DOHH2 (cell line): ENCODE data around the gene RINT1.
A peak's percentile ranks its signal among the peaks of the same experiment; 100 is the strongest.
"Not testable (repeated sequence)": the region's sequence is repeated elsewhere in the genome, so short reads cannot be mapped to it uniquely, and the experiment has no call there.

Experiments used
- H3F3A ChIP-seq: fragments of 200-600 bp; sonication (generic), shearing (Covaris generic); 2 replicates; pipeline ENCODE4 v1.6.0; 2016; ENCODE audit warnings: antibody characterized with exemption, mild to moderate bottlenecking; ENCODE audit not compliant: control insufficient read depth, insufficient read depth
- H3K27ac ChIP-seq: fragments of 200-600 bp; sonication (generic); 2 replicates; pipeline ENCODE4 v1.5.1; 2014; ENCODE audit warnings: low read depth, mild to moderate bottlenecking, low read length, moderate library complexity
- H3K27me3 ChIP-seq: fragments of 200-600 bp; sonication (generic); 2 replicates; pipeline ENCODE4 v1.6.1; 2014; ENCODE audit warnings: mild to moderate bottlenecking, low read length, mixed read lengths; ENCODE audit not compliant: control insufficient read depth
- H3K36me3 ChIP-seq: fragments of 200-600 bp; sonication (generic); 2 replicates; pipeline ENCODE4 v1.6.1; 2014; ENCODE audit warnings: mild to moderate bottlenecking, low read length, moderate library complexity, mixed read lengths; ENCODE audit not compliant: control insufficient read depth
- H3K4me1 ChIP-seq: fragments of 200-600 bp; sonication (generic); 2 replicates; pipeline ENCODE4 v1.6.1; 2014; ENCODE audit warnings: mild to moderate bottlenecking, low read length, mixed read lengths; ENCODE audit not compliant: control insufficient read depth
- H3K4me2 ChIP-seq: fragments of 200-600 bp; sonication (generic); 2 replicates; pipeline ENCODE4 v1.6.0; 2014; ENCODE audit warnings: mild to moderate bottlenecking, low read length, moderate library complexity
- H3K4me3 ChIP-seq: fragments of 200-600 bp; sonication (generic); 2 replicates; pipeline ENCODE4 v1.5.1; 2014; ENCODE audit warnings: mild to moderate bottlenecking, low read length, mixed read lengths
- H3K79me2 ChIP-seq: fragments of 200-600 bp; sonication (generic); 2 replicates; pipeline ENCODE4 v1.6.1; 2014; ENCODE audit warnings: mild to moderate bottlenecking, low read length, mixed read lengths; ENCODE audit not compliant: control insufficient read depth
- H3K9me2 ChIP-seq: fragments of 200-600 bp; sonication (generic); replicated peaks from 2 replicates; pipeline ENCODE4 v1.6.1; 2014; ENCODE audit warnings: mild to moderate bottlenecking, low read length, mixed read lengths; ENCODE audit not compliant: control insufficient read depth
- H3K9me3 ChIP-seq: fragments of 200-600 bp; sonication (generic); 2 replicates; pipeline ENCODE4 v1.6.1; 2014; ENCODE audit warnings: antibody characterized with exemption, low read length, mixed read lengths; ENCODE audit not compliant: control insufficient read depth, insufficient read depth
- H4K20me1 ChIP-seq: fragments of 200-600 bp; sonication (generic); 2 replicates; pipeline ENCODE4 v1.6.0; 2014; ENCODE audit warnings: low read depth, mild to moderate bottlenecking, antibody characterized with exemption, low read length, moderate library complexity; ENCODE audit not compliant: control insufficient read depth, insufficient read depth
- EZH2phosphoT487 ChIP-seq: fragments of 200-600 bp; sonication (generic); IDR thresholded peaks from 2 replicates; pipeline ENCODE4 v1.6.1; 2017; ENCODE audit warnings: borderline replicate concordance, mild to moderate bottlenecking, antibody characterized with exemption, low read length, moderate library complexity, mixed read lengths
- TF ChIP-seq, protein P1 (sequence below): fragments of 200-600 bp; sonication (generic); IDR thresholded peaks from one replicate; pipeline ENCODE4 v1.5.1; 2014; ENCODE audit warnings: antibody characterized with exemption, mild to moderate bottlenecking, low read depth, low read length; ENCODE audit not compliant: poor library complexity, severe bottlenecking

The RINT1 gene

DNA sequence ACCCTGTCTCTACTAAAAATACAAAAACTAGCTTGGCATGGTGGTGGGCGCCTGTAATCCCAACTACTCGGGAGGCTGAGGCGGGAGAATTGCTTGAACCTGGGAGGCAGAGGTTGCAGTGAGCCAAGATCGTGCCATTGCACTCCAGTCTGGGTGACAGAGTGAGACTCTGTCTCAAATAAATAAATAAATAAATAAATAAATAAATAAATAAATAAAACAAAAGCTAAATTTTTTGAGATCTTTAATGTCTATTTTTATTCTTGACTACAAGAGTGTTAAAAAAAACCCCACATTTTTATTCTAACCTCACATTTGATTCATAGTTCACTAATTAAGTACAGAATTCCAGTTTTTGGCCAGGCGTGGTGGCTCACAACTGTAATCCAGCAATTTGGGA lies 4.3 kb upstream of the RINT1 start:
- H3K27me3 ChIP-seq, H3K27ac ChIP-seq, H3K36me3 ChIP-seq, H3K9me2 ChIP-seq, H3K9me3 ChIP-seq, H4K20me1 ChIP-seq, H3K4me3 ChIP-seq, H3K4me2 ChIP-seq, H3F3A ChIP-seq: not testable (repeated sequence)
- H3K79me2 ChIP-seq: peaks cover 10% of the 10 kb centered on the region
- H3K4me1 ChIP-seq: peaks cover 18% of the 10 kb centered on the region

DNA sequence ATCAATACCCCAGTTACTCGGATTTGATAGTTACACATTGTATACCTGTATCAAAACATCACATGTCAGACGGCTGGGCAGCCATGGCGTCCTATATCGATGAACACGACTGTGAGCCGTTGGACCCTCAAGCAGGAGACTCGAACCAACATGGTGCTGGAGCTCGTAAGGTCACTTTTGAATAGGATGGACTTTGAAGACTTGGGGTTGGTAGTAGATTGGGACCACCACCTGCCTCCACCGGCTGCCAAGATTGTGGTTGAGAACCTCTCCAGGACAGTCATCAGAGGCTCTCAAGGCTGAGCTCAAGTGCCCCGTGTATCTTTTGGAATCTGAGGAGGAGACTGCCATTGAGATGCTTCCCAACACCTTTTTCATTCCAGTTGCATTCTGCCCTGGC lies 1.9 kb upstream of the RINT1 start:
- H3K9me2 ChIP-seq: no peaks in the 10 kb centered on the region
- no peak overlapping the region for H3K4me2 ChIP-seq
- H3K4me1 ChIP-seq: peaks cover 21% of the 10 kb centered on the region
- H3K36me3 ChIP-seq: peaks cover 30% of the 10 kb centered on the region
- no peaks in the 10 kb centered on the region for H3K27me3 ChIP-seq
- peaks cover 34% of the 10 kb centered on the region for H3K79me2 ChIP-seq
- no peak overlapping the region for H3K27ac ChIP-seq
- peaks cover 6% of the 10 kb centered on the region; the same call in 1 of the 2 replicates for H4K20me1 ChIP-seq
- no peak overlapping the region for H3K4me3 ChIP-seq
- no peaks in the 10 kb centered on the region for H3K9me3 ChIP-seq
- TF ChIP-seq EZH2phosphoT487: no peak
- TF ChIP-seq, protein P1, sequence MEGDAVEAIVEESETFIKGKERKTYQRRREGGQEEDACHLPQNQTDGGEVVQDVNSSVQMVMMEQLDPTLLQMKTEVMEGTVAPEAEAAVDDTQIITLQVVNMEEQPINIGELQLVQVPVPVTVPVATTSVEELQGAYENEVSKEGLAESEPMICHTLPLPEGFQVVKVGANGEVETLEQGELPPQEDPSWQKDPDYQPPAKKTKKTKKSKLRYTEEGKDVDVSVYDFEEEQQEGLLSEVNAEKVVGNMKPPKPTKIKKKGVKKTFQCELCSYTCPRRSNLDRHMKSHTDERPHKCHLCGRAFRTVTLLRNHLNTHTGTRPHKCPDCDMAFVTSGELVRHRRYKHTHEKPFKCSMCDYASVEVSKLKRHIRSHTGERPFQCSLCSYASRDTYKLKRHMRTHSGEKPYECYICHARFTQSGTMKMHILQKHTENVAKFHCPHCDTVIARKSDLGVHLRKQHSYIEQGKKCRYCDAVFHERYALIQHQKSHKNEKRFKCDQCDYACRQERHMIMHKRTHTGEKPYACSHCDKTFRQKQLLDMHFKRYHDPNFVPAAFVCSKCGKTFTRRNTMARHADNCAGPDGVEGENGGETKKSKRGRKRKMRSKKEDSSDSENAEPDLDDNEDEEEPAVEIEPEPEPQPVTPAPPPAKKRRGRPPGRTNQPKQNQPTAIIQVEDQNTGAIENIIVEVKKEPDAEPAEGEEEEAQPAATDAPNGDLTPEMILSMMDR: no peak
- peaks cover 7% of the 10 kb centered on the region; the same call in 1 of the 2 replicates for H3F3A ChIP-seq

DNA sequence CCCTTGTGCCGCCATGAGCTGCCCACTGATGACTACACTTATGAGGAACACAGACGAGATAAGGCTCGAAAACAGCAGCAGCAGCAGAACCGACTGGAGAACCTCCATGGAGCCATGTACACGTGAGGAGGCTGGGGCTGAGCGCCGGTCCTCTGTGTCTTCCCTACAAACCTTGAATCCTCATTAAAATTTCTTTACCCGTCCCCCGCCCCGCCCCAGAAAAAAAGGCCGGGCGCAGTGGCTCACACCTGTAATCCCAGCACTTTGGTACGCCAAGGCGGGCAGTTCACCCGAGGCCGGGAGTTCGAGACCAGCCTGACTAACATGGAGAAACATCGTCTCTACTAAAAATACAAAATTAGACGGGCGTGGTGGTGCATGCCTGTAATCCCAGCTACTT lies 1.5 kb upstream of the RINT1 start:
- H3K9me2 ChIP-seq: no peaks in the 10 kb centered on the region
- H3K27ac ChIP-seq: no peak overlapping the region
- peaks cover 19% of the 10 kb centered on the region for H3K4me1 ChIP-seq
- 0 out of 2 replicates have a peak overlapping the region, but pooled peaks have one; percentile 99 for H3K4me3 ChIP-seq
- H3K36me3 ChIP-seq: peaks cover 34% of the 10 kb centered on the region
- TF ChIP-seq, protein P1: no peak
- no peak for TF ChIP-seq EZH2phosphoT487
- H3K79me2 ChIP-seq: peaks cover 38% of the 10 kb centered on the region
- H3K4me2 ChIP-seq: peak overlapping the region; percentile 93
- no peaks in the 10 kb centered on the region for H3K27me3 ChIP-seq
- H3F3A ChIP-seq: peaks cover 7% of the 10 kb centered on the region; the same call in 1 of the 2 replicates
- H4K20me1 ChIP-seq: peaks cover 6% of the 10 kb centered on the region; the same call in 1 of the 2 replicates
- H3K9me3 ChIP-seq: no peaks in the 10 kb centered on the region

DNA sequence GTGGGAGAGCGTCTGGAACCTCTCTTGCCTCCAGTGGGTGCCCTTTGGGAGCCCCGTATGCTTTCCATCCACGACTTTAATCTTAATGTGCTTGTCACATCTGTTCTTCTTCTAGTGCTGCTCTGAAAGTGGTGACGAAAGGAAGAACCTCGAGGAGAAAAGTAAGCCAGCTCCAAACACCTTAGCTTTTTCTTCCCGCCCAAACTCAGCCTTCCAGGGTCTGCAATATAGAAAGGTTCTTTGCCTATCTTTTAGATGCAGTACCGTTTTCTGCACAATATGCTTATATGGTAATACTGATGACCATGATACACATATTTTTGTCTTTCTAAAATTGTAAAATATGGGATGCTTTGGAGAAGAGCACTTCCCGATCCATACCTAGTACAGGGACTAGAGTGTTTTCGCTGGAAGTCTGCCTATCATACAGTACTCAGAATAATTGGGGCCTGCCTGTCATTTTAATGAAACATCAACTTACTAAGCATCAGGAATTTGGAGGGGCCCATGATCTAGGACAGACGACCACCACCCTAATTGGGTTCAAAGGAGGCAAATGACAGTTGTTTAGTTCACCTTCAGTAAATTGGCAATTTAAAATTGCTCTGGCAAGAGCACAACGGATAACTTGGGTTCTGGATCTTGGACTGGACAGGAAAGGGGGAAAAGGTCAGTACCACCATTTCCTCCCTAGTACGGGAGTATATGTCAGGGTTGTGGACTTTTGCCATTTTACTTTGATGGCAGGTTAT lies 884 bp downstream of the RINT1 start:
- H3K4me1 ChIP-seq: peaks cover 19% of the 10 kb centered on the region
- H3K27ac ChIP-seq: peak overlapping the region; percentile 76
- H3K27me3 ChIP-seq: no peaks in the 10 kb centered on the region
- peaks cover 48% of the 10 kb centered on the region for H3K79me2 ChIP-seq
- peaks cover 6% of the 10 kb centered on the region; the same call in 1 of the 2 replicates for H4K20me1 ChIP-seq
- peak overlapping the region; percentile 99 for H3K4me3 ChIP-seq
- 0 out of 2 replicates have a peak, but pooled peaks cover 4% of the 10 kb centered on the region for H3F3A ChIP-seq
- TF ChIP-seq EZH2phosphoT487: no peak
- TF ChIP-seq, protein P1: no peak
- H3K9me3 ChIP-seq: no peaks in the 10 kb centered on the region
- peak overlapping the region; percentile 93 for H3K4me2 ChIP-seq
- H3K9me2 ChIP-seq: no peaks in the 10 kb centered on the region
- peaks cover 56% of the 10 kb centered on the region for H3K36me3 ChIP-seq
